Duodenal mucosa (tissue), 2 donors: ENCODE data around the gene HK2.

Experiments used
- H3K27ac ChIP-seq: one replicate; pipeline ENCODE4 v1.7.0; 2013; ENCODE audit warnings: low read depth, low read length
- H3K27me3 ChIP-seq, 2 donors: one replicate each; pipeline ENCODE4 v1.7.0; 2013; ENCODE audit warnings: low read length in 2 of 2, control low read depth in 1 of 2; ENCODE audit not compliant: insufficient read depth in 2 of 2, control insufficient read depth in 1 of 2
- H3K36me3 ChIP-seq, 2 donors: one replicate each; pipeline ENCODE4 v1.7.0; 2013; ENCODE audit warnings: low read length in 2 of 2, control low read depth in 1 of 2; ENCODE audit not compliant: insufficient read depth in 2 of 2, control insufficient read depth in 1 of 2
- H3K4me1 ChIP-seq, 2 donors: one replicate each; pipeline ENCODE4 v1.7.0; 2013; ENCODE audit warnings: low read length in 2 of 2, control low read depth in 1 of 2; ENCODE audit not compliant: insufficient read depth in 2 of 2, control insufficient read depth in 1 of 2
- H3K4me3 ChIP-seq, 2 donors: one replicate each; pipeline ENCODE4 v1.7.0; 2013; ENCODE audit warnings: low read length in 2 of 2, low read depth in 1 of 2
- H3K9ac ChIP-seq, 2 donors: one replicate each; pipeline ENCODE4 v1.7.0; 2013; ENCODE audit warnings: low read length in 2 of 2, low read depth in 1 of 2
- H3K9me3 ChIP-seq, 2 donors: one replicate each; pipeline ENCODE4 v1.7.0; 2013; ENCODE audit warnings: low read length in 2 of 2, control low read depth in 1 of 2; ENCODE audit not compliant: control insufficient read depth in 1 of 2

The HK2 gene

GRCh38 chr2:74883011-74883410 is 49.1 kb downstream of the HK2 start:
- H3K4me3 ChIP-seq = no peak overlapping the region
- no peak overlapping the region for H3K9ac ChIP-seq
- no peak overlapping the region for H3K27ac ChIP-seq
- no peaks in the 10 kb centered on the region for H3K9me3 ChIP-seq
- H3K4me1 ChIP-seq = no peaks in the 10 kb centered on the region
- no peaks in the 10 kb centered on the region for H3K27me3 ChIP-seq
- H3K36me3 ChIP-seq = peaks cover 0 to 21% of the 10 kb centered on the region in 2 donors

- no peak overlapping the region for H3K4me3 ChIP-seq
- no peaks in the 10 kb centered on the region for H3K27me3 ChIP-seq
- H3K9ac ChIP-seq = no peak overlapping the region
- H3K36me3 ChIP-seq = peaks cover 0 to 25% of the 10 kb centered on the region in 2 donors
- no peaks in the 10 kb centered on the region for H3K4me1 ChIP-seq
- H3K27ac ChIP-seq = no peak overlapping the region
- H3K9me3 ChIP-seq = no peaks in the 10 kb centered on the region
Measured at GRCh38 chr2:74884118-74884762, 50.3 kb downstream of the HK2 start.

GRCh38 chr2:74884866-74885265 is 50.9 kb downstream of the HK2 start:
- Histone ChIP-seq H3K4me3 (no peak overlapping the region), H3K36me3 (peaks cover 0 to 25% of the 10 kb centered on the region in 2 donors), H3K27me3 (no peaks in the 10 kb centered on the region), H3K4me1 (no peaks in the 10 kb centered on the region), H3K9me3 (no peaks in the 10 kb centered on the region), H3K9ac (no peak overlapping the region), H3K27ac (no peak overlapping the region)

- no peaks in the 10 kb centered on the region for H3K4me1 ChIP-seq
- H3K9me3 ChIP-seq = no peaks in the 10 kb centered on the region
- H3K27me3 ChIP-seq = no peaks in the 10 kb centered on the region
- H3K27ac ChIP-seq = no peak overlapping the region
- H3K36me3 ChIP-seq = peaks cover 0 to 22% of the 10 kb centered on the region in 2 donors
- H3K4me3 ChIP-seq = no peak overlapping the region
- H3K9ac ChIP-seq = no peak overlapping the region
Measured at GRCh38 chr2:74886251-74886650, 52.3 kb downstream of the HK2 start.

GRCh38 chr2:74886811-74887210 is 52.9 kb downstream of the HK2 start:
- Histone ChIP-seq H3K36me3 (peaks cover 0 to 18% of the 10 kb centered on the region in 2 donors), H3K9ac (no peak overlapping the region), H3K4me1 (no peaks in the 10 kb centered on the region), H3K9me3 (no peaks in the 10 kb centered on the region), H3K4me3 (no peak overlapping the region), H3K27ac (no peak overlapping the region), H3K27me3 (no peaks in the 10 kb centered on the region)

GRCh38 chr2:74887445-74887951 is 53.6 kb downstream of the HK2 start:
- Histone ChIP-seq H3K4me1 (no peaks in the 10 kb centered on the region), H3K9me3 (no peaks in the 10 kb centered on the region), H3K9ac (no peak overlapping the region), H3K27ac (no peak overlapping the region), H3K36me3 (peaks cover 0 to 18% of the 10 kb centered on the region in 2 donors), H3K4me3 (no peak overlapping the region), H3K27me3 (no peaks in the 10 kb centered on the region)

GRCh38 chr2:74887960-74888700 is 54.2 kb downstream of the HK2 start:
- H3K9me3 ChIP-seq = no peaks in the 10 kb centered on the region
- H3K9ac ChIP-seq = no peak overlapping the region
- no peaks in the 10 kb centered on the region for H3K27me3 ChIP-seq
- no peaks in the 10 kb centered on the region for H3K4me1 ChIP-seq
- peaks cover 0 to 13% of the 10 kb centered on the region in 2 donors for H3K36me3 ChIP-seq
- no peak overlapping the region for H3K27ac ChIP-seq
- no peak overlapping the region for H3K4me3 ChIP-seq

GRCh38 chr2:74889159-74889558 is 55.2 kb downstream of the HK2 start:
- no peaks in the 10 kb centered on the region for H3K9me3 ChIP-seq
- no peaks in the 10 kb centered on the region for H3K27me3 ChIP-seq
- no peaks in the 10 kb centered on the region for H3K4me1 ChIP-seq
- H3K36me3 ChIP-seq = peaks cover 1 to 13% of the 10 kb centered on the region in 2 donors
- H3K9ac ChIP-seq = no peak overlapping the region
- no peak overlapping the region for H3K4me3 ChIP-seq
- no peak overlapping the region for H3K27ac ChIP-seq

- Histone ChIP-seq H3K4me3 (no peak overlapping the region), H3K27ac (no peak overlapping the region), H3K9me3 (no peaks in the 10 kb centered on the region), H3K36me3 (peaks cover 5 to 10% of the 10 kb centered on the region in 2 donors), H3K27me3 (no peaks in the 10 kb centered on the region), H3K4me1 (no peaks in the 10 kb centered on the region), H3K9ac (no peak overlapping the region)
Measured at GRCh38 chr2:74890711-74891110, 56.8 kb downstream of the HK2 start.

GRCh38 chr2:74891136-74891764 is 57.3 kb downstream of the HK2 start:
- H3K9me3 ChIP-seq = no peaks in the 10 kb centered on the region
- no peak overlapping the region for H3K9ac ChIP-seq
- H3K27ac ChIP-seq = no peak overlapping the region
- H3K27me3 ChIP-seq = no peaks in the 10 kb centered on the region
- H3K4me1 ChIP-seq = no peaks in the 10 kb centered on the region
- H3K4me3 ChIP-seq = no peak overlapping the region
- H3K36me3 ChIP-seq = peaks cover 5 to 7% of the 10 kb centered on the region in 2 donors
